Activated CD8-positive, alpha-beta T cell treated with anti-CD3 and anti-CD28 coated beads for 36 hours (primary cell): ENCODE measurements around the gene HNRNPLL. TPM values are rescaled to one million over a fixed set of nuclear protein-coding genes. Genes with fewer than 3 reads are reported as not detected.
"Not testable (repeated sequence)": the region's sequence is repeated elsewhere in the genome, so short reads cannot be mapped to it uniquely, and the experiment has no call there.

Source experiments
- ATAC-seq: fragments of 200-7000 bp; cut with Tn5 transposase; one replicate; pipeline ENCODE4 v1.10.0; 2021; ENCODE audit warnings: mild to moderate bottlenecking, moderate library complexity
- CTCF ChIA-PET: fragments of 350-600 bp; sonication (Branson Sonifier 250); formaldehyde crosslinking; loops from one replicate; lab custom pipeline; 2021; ENCODE audit warnings: antibody characterized with exemption; lab: Charles Lee
- POLR2A ChIA-PET: fragments of 350-600 bp; sonication (Branson Sonifier 250); formaldehyde crosslinking; loops from one replicate; lab custom pipeline; 2021; ENCODE audit warnings: antibody characterized with exemption; lab: Charles Lee
- DNase-seq: peaks from one replicate; pipeline ENCODE4 v3.0.0-alpha.2; 2020
- H3K27ac Mint-ChIP-seq: one replicate; pipeline ENCODE4 v1.8.0; 2021; ENCODE audit warnings: mild to moderate bottlenecking, mixed read lengths
- H3K27me3 Mint-ChIP-seq: one replicate; pipeline ENCODE4 v1.8.0; 2021; ENCODE audit warnings: mixed read lengths
- H3K36me3 Mint-ChIP-seq: one replicate; pipeline ENCODE4 v1.8.0; 2021; ENCODE audit warnings: low read depth, mixed read lengths
- H3K4me1 Mint-ChIP-seq: one replicate; pipeline ENCODE4 v1.8.0; 2021; ENCODE audit warnings: low read depth, mixed read lengths
- H3K4me3 Mint-ChIP-seq: one replicate; pipeline ENCODE4 v1.8.0; 2021; ENCODE audit warnings: mild to moderate bottlenecking, moderate library complexity, mixed read lengths
- H3K9me3 Mint-ChIP-seq: one replicate; pipeline ENCODE4 v1.8.0; 2021; ENCODE audit warnings: mixed read lengths
- intact Hi-C: fragments of 100-400 bp; cut with micrococcal nuclease; formaldehyde crosslinking; loops from one replicate; pipeline ENCODE4 v1.10.0; 2022
- total RNA-seq, 2 experiments: library from RNA; stranded (reverse); gene quantifications; one replicate each; pipeline ENCODE4 v1.2.3, GENCODE V29; 2021
- TF ChIP-seq, protein P1 (sequence below): fragments of 200-600 bp; IDR thresholded peaks from one replicate; pipeline ENCODE4 v1.8.0; 2022; ENCODE audit warnings: antibody characterized with exemption, mild to moderate bottlenecking

HNRNPLL gene
- total RNA-seq, 2 experiments from 2014 or later = 54.9 to 55.3 TPM

DNA sequence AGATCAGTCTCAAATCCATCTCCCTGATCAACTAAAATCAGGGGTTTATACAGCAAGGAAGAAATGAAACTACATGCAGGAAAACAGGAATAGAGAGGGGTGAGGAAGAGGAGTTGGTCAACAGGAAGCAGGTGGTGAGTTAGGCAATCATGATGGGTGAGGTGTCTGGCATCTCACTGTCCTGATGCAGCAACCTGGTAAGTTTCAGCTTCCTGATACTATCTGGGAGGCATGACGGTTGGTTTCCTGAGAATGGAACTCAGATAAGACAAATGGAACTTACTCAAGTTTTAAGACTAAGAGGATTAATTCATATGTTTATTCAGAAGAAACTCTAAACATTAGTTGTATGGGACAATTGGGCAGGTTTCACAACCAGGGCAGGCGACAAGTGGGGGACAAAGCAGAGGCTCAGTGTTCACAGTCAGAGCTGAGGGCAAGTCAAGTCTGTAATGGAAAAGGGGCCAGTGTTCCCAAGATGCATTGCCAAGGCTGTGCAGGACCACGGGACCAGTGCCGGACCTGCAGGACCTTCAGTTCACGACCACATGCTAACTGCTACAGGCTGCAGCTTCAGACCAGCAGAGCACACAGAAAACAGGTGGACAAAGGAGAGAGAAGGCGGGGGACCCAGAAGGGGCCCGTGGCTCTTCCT, 45.5 kb upstream of the HNRNPLL start:
- DNase-seq (no peak), ATAC-seq (no peak)
- Mint-ChIP-seq H3K9me3 (no peaks in the 10 kb centered on the region), H3K4me1 (peaks cover 38% of the 10 kb centered on the region), H3K27ac (peak overlapping the region; percentile 33), H3K27me3 (no peaks in the 10 kb centered on the region), H3K4me3 (no peak overlapping the region), H3K36me3 (no peaks in the 10 kb centered on the region)
- intact Hi-C loops = no loop called here
- TF ChIP-seq, protein P1, sequence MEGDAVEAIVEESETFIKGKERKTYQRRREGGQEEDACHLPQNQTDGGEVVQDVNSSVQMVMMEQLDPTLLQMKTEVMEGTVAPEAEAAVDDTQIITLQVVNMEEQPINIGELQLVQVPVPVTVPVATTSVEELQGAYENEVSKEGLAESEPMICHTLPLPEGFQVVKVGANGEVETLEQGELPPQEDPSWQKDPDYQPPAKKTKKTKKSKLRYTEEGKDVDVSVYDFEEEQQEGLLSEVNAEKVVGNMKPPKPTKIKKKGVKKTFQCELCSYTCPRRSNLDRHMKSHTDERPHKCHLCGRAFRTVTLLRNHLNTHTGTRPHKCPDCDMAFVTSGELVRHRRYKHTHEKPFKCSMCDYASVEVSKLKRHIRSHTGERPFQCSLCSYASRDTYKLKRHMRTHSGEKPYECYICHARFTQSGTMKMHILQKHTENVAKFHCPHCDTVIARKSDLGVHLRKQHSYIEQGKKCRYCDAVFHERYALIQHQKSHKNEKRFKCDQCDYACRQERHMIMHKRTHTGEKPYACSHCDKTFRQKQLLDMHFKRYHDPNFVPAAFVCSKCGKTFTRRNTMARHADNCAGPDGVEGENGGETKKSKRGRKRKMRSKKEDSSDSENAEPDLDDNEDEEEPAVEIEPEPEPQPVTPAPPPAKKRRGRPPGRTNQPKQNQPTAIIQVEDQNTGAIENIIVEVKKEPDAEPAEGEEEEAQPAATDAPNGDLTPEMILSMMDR = no peak
- ChIA-PET POLR2A (interaction anchor here (0.9 to 3.7 kb wide), 3 partner anchors 17 to 32 kb away, joined by 3 to 22 read pairs (median 3); partner anchors contain the start of gene GALM), CTCF (interaction anchor here (0.9 to 2.4 kb wide), 3 partner anchors 44 to 67 kb away, joined by 3 to 10 read pairs (median 4); no protein-coding TSS in a partner anchor)

DNA sequence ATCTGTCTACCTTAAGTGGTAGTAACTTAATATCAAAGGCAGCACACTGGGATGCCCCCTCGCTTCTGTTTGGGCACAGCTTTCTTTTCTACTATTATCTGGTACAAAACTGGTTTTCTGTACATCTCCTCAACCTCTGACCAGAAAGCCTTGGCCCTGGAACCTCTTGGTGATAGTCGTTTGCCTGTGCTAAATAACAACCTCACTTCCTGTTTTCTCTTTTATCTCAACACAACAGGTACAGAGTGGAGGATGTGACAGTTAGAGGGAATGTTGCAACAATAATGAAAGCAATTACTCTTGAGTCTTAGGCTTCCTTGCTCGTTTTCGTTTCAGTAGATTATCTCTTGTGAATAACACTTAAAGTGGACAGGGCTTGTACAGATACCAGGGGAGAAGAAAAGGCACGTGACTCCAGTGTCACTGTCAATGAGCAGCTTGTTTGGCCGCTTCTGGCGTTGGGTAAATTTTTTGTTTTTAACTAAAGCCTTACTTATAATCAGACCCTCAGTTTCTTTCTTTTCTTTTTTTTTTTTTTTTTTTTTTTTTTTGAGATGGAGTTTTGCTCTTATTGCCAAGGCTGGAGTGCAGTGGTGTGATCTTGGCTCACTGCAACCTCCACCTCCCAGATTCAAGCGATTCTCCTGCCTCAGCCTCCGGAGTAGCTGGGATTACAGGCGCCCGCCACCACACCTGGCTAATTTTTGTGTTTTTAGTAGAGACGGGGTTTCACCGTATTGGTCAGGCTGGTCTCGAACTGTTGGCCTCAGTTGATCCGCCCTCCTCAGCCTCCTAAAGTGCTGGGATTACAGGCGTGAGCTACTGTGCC, 41.2 kb upstream of the HNRNPLL start:
- Mint-ChIP-seq H3K27ac (peak overlapping the region; percentile 87), H3K4me1 (peaks cover 33% of the 10 kb centered on the region), H3K4me3 (peak overlapping the region; percentile 13)
- intact Hi-C loops, H3K9me3 Mint-ChIP-seq, H3K27me3 Mint-ChIP-seq, H3K36me3 Mint-ChIP-seq, DNase-seq: not testable (repeated sequence)
- POLR2A ChIA-PET = interaction anchor here (0.7 to 1.5 kb wide), 7 partner anchors 8 to 107 kb away, joined by 3 to 5 read pairs (median 4); no protein-coding TSS in a partner anchor
- peak; percentile 66 for ATAC-seq
- CTCF ChIA-PET = interaction anchor here (1.2 kb wide), 1 partner anchor 38 kb away, joined by 4 read pairs; no protein-coding TSS in a partner anchor

DNA sequence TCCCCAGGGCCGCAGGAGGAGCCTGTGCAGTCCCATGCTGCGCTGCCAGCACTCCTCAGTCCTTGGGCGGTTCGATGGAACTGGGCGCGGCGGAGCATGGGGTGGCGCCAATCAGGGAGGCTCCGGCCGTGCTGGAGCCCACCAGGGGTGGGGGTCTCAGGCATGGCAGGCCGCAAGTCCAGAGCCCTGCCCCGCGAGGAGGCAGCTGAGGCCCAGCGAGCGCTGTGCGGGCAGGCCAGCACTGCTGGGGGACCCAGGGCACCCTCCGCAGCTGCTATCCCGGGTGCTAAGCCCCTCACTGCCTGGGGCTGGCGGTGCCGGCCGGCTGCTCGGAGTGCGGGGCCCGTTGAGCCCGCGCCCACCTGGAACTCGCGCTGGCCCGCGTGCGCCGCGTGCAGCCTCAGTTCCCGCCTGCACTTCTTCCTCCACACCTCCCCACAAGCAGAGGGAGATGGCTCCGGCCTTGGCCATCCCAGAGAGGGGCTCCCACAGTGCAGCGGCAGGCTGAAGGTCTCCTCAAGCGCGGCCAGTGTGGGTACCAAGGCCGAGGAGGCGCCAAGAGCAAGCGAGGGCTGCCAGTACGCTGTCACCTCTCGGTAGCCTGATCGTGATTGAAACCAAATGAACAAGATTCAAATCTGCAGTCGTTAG, 40.4 kb upstream of the HNRNPLL start:
- ChIA-PET CTCF (interaction anchor here (0.9 kb wide), 1 partner anchor 23 kb away, joined by 3 read pairs; the partner anchor contains the start of gene GALM), POLR2A (interaction anchor here (0.7 to 1.5 kb wide), 5 partner anchors 9 to 107 kb away, joined by 3 to 5 read pairs (median 4); no protein-coding TSS in a partner anchor)
- H3K36me3 Mint-ChIP-seq = no peaks in the 10 kb centered on the region
- no peak for ATAC-seq
- DNase-seq = no peak
- intact Hi-C loops = no loop called here
- TF ChIP-seq, protein P1 = no peak
- H3K4me1 Mint-ChIP-seq = peaks cover 29% of the 10 kb centered on the region
- H3K27me3 Mint-ChIP-seq = no peaks in the 10 kb centered on the region
- H3K27ac Mint-ChIP-seq = peak overlapping the region; percentile 87
- H3K4me3 Mint-ChIP-seq = no peak overlapping the region
- H3K9me3 Mint-ChIP-seq = no peaks in the 10 kb centered on the region

DNA sequence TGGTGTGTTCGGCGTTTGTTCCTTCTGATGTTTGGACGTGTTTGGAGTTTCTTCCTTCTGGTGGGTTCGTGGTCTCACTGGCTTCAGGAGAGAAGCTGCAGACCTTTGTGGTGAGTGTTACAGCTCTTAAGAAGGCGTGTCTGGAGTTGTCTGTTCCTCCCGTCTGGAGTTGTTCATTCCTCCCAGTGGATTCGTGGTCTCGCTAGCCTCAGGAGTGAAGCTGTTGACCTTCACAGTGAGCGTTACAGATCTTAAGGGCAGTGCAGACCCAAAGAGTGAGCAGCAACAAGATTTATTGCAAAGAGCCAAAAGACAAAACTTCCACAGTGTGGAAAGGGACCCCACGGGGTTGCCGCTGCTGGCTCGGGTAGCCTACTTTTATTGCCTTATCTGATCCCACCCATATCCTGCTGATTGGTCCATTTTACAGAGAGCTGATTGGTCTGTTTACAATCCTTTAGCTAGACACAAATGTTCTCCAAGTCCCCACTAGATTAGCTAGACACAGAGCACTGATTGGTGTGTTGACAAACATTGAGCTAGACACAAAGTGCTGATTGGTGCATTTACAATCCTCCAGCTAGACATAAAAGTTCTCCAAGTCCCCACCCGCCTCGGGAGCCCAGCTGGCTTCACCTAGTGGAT, 39.8 kb upstream of the HNRNPLL start:
- H3K9me3 Mint-ChIP-seq, H3K27ac Mint-ChIP-seq, H3K36me3 Mint-ChIP-seq, DNase-seq, H3K4me3 Mint-ChIP-seq, H3K27me3 Mint-ChIP-seq, ATAC-seq, intact Hi-C loops: not testable (repeated sequence)
- POLR2A ChIA-PET = interaction anchor here (1.5 kb wide), 1 partner anchor 108 kb away, joined by 4 read pairs; no protein-coding TSS in a partner anchor
- CTCF ChIA-PET = interaction anchor here (0.9 to 1.2 kb wide), 2 partner anchors 10 to 23 kb away, joined by 3 to 4 read pairs; partner anchors contain the start of gene GALM
- peaks cover 26% of the 10 kb centered on the region for H3K4me1 Mint-ChIP-seq

DNA sequence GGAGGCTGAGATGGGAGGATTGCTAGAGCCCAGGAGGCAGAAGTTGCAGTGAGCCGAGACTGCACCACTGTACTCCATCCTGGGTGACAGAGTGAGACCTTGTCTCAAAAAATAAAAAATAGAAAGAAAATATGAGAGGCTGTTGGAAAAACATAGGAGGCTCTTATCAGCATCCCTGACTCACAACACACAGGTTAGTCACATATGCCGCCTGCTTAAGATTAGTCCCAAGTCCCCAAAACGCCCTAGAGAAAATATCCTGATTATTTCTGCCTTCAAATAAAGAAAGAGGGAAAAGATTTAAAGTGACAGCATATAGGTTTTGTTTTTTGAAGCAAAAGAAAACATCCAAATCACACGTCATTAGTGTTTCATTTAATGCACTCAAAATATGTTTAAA, 33.3 kb upstream of the HNRNPLL start:
- POLR2A ChIA-PET = no interaction called here
- CTCF ChIA-PET = no interaction called here
- Mint-ChIP-seq H3K27ac (no peak overlapping the region), H3K4me1 (peaks cover 29% of the 10 kb centered on the region), H3K4me3 (no peak overlapping the region), H3K9me3 (no peaks in the 10 kb centered on the region), H3K36me3 (no peaks in the 10 kb centered on the region), H3K27me3 (no peaks in the 10 kb centered on the region)
- intact Hi-C loops = no loop called here
- ATAC-seq = no peak
- DNase-seq = no peak
- TF ChIP-seq, protein P1 = no peak
